Measurements from ENCODE around the gene CTNNA3.

Gene CTNNA3

GRCh38 chr10:65894961-65895360, 1801.0 kb downstream of the CTNNA3 start:
- Mint-ChIP-seq H3K4me3 (no peak overlapping the region), H3K9me3 (peaks cover 0 to 4% of the 10 kb centered on the region in 2 donors), H3K27me3 (no peaks in the 10 kb centered on the region), H3K4me1 (ENCODE audit: low read depth in 2 of 2) (no peaks in the 10 kb centered on the region), H3K27ac (no peak overlapping the region), H3K36me3 (ENCODE audit: insufficient read depth) (no peaks in the 10 kb centered on the region)
- ATAC-seq (replicated peaks), result no peak
- DNase-seq, result no peak

GRCh38 chr10:65894379-65894778, 1801.6 kb downstream of the CTNNA3 start:
- no peaks in the 10 kb centered on the region for H3K27me3 Mint-ChIP-seq
- no peak overlapping the region for H3K4me3 Mint-ChIP-seq
- no peak overlapping the region for H3K27ac Mint-ChIP-seq
- H3K36me3 Mint-ChIP-seq (ENCODE audit: insufficient read depth), result no peaks in the 10 kb centered on the region
- DNase-seq, result no peak
- ATAC-seq (replicated peaks), result no peak
- peaks cover 0 to 4% of the 10 kb centered on the region in 2 donors for H3K9me3 Mint-ChIP-seq
- H3K4me1 Mint-ChIP-seq (ENCODE audit: low read depth in 2 of 2), result no peaks in the 10 kb centered on the region

GRCh38 chr10:65893676-65894075, 1802.3 kb downstream of the CTNNA3 start:
- Mint-ChIP-seq H3K4me3 (no peak overlapping the region), H3K36me3 (ENCODE audit: insufficient read depth) (no peaks in the 10 kb centered on the region)
- DNase-seq, result no peak

GRCh38 chr10:65892284-65892683, 1803.7 kb downstream of the CTNNA3 start:
- no peak overlapping the region for H3K27ac Mint-ChIP-seq
- ATAC-seq (replicated peaks), result no peak

More at GRCh38 chr10:65893676-65894075, 1802.3 kb downstream of the CTNNA3 start:
- Mint-ChIP-seq H3K27me3 (no peaks in the 10 kb centered on the region), H3K4me1 (ENCODE audit: low read depth in 2 of 2) (no peaks in the 10 kb centered on the region), H3K27ac (no peak overlapping the region), H3K9me3 (peaks cover 0 to 4% of the 10 kb centered on the region in 2 donors)
- no peak for ATAC-seq (replicated peaks)

GRCh38 chr10:65891073-65891981, 1804.7 kb downstream of the CTNNA3 start:
- Mint-ChIP-seq H3K4me3 (no peak overlapping the region), H3K36me3 (ENCODE audit: insufficient read depth) (no peaks in the 10 kb centered on the region), H3K27ac (no peak overlapping the region), H3K4me1 (ENCODE audit: low read depth in 2 of 2) (no peaks in the 10 kb centered on the region), H3K9me3 (peaks cover 5 to 8% of the 10 kb centered on the region in 2 donors), H3K27me3 (no peaks in the 10 kb centered on the region)
- DNase-seq (no peak), ATAC-seq (replicated peaks) (no peak)

More at GRCh38 chr10:65892284-65892683, 1803.7 kb downstream of the CTNNA3 start:
- no peaks in the 10 kb centered on the region for H3K36me3 Mint-ChIP-seq (ENCODE audit: insufficient read depth)
- peaks cover 0 to 2% of the 10 kb centered on the region in 2 donors for H3K9me3 Mint-ChIP-seq
- no peaks in the 10 kb centered on the region for H3K4me1 Mint-ChIP-seq (ENCODE audit: low read depth in 2 of 2)
- H3K4me3 Mint-ChIP-seq, result no peak overlapping the region
- no peak for DNase-seq
- no peaks in the 10 kb centered on the region for H3K27me3 Mint-ChIP-seq

DNA sequence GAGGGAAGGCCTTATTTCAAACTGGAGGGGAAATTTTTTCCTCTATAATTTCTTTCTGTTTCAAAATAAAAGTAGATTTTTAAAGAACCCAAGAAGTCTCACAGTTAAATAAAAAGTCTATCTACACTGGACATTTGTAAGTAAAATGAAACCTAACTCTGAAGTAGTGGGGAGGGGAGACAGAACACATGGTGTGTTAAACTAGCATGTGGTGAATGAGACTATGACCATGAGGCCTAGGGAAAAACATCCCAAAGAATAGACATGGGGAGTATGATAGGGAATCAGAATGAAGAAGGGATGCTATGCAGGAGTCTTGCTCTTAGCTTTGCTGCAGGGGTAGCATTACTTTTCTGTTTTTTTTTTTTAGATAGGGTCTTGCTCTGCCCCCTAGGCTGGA, 1831.5 kb downstream of the CTNNA3 start:
- no peaks in the 10 kb centered on the region for H3K27me3 Mint-ChIP-seq
- peaks cover 0 to 3% of the 10 kb centered on the region in 2 donors for H3K9me3 Mint-ChIP-seq
- no peak for ATAC-seq (replicated peaks)
- no peak overlapping the region for H3K27ac Mint-ChIP-seq
- H3K36me3 Mint-ChIP-seq (ENCODE audit: insufficient read depth), result no peaks in the 10 kb centered on the region
- H3K4me1 Mint-ChIP-seq (ENCODE audit: low read depth in 2 of 2), result no peaks in the 10 kb centered on the region
- no peak for DNase-seq
- no peak overlapping the region for H3K4me3 Mint-ChIP-seq

GRCh38 chr10:65864036-65864435, 1832.0 kb downstream of the CTNNA3 start:
- Mint-ChIP-seq H3K4me1 (ENCODE audit: low read depth in 2 of 2) (no peaks in the 10 kb centered on the region), H3K4me3 (no peak overlapping the region), H3K27me3 (no peaks in the 10 kb centered on the region), H3K36me3 (ENCODE audit: insufficient read depth) (no peaks in the 10 kb centered on the region), H3K9me3 (peaks cover 0 to 3% of the 10 kb centered on the region in 2 donors), H3K27ac (no peak overlapping the region)
- DNase-seq, result no peak
- ATAC-seq (replicated peaks), result no peak

Data from effector memory CD8-positive, alpha-beta T cell (primary cell).